Mucosa of gallbladder (tissue), 1 donor: ENCODE results near the gene SOBP. TPM values are rescaled to one million over a fixed set of nuclear protein-coding genes. Genes with fewer than 3 reads are reported as not detected.

ENCODE experiments used
- DNase-seq: peaks from one replicate; pipeline ENCODE4 v3.0.0-alpha.2; 2020; ENCODE audit warnings: low spot score
- total RNA-seq: library from RNA; stranded (reverse); gene quantifications from one replicate; pipeline ENCODE4 v1.2.1, GENCODE V29; 2021
- donor health status: DM: no; HTN: no; CAD: no.

Gene SOBP
- total RNA-seq, 1 donor from 2014 or later: 11.0 TPM

DNA sequence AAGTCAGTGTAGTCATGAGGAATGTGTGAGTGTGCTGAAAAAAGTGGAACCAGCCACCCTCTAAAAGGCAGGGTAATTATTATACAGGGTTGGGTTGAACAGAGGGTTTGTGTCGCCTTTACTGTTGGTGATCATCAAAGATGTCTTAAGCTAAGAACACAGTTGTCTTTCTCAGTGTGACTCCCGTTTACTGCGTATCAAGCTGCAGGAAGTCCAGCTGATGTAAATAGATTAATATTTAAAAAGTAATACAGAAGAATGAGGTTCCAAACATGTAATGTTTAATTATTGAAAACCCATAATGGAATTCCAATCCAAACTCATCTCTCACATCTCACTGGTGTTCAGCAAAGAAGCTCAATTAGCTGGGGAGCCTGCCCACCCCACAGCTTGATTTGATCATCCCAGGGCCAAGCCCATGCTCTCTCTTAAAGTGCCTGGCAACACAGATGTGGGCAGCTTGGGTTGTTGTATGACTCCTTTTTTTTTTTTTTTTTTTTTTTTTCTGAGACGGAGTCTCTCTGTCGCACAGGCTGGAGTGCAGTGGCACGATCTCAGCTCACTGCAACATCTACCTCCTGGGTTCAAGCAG lies 127.5 kb downstream of the SOBP start:
- DNase-seq: no peak

DNA sequence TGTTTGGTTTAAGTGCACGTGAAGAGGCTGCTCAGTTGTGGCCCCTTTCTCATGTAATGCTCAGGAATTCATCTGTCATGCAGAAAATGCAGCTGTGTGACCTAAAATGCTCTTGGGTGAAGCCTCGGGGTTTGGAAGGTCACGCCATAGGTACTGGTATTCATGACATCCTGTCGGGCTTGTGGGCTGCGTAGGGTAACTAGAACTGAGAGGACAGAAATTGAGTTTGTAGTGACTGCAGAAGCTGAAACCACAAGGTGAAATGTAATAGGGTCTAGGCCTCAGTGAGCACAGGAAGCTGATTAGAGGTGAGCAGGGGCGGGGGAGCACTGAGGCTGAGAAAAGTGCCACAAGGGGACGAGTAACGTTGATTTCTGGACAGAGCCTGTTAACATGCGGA lies 128.8 kb downstream of the SOBP start:
- no peak for DNase-seq

DNA sequence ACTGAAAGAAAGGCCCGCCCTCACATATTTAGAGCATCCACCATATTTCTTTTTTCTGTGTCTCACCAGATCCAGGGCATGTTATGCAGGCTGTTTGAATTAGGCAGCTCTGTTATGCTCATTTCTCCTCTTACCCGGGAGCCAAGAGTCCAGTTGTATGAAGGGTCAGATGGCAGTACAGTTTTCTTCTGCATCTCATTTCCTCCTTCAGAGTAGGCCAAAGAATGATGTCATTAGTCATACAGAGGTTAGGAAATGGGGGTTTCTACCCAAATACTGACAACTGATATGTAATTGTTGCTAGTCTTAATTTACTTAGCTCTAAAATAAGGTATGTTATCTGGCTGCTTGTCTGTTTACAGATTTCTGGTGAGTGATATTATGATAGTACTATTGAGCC lies 130.8 kb downstream of the SOBP start:
- DNase-seq: no peak

DNA sequence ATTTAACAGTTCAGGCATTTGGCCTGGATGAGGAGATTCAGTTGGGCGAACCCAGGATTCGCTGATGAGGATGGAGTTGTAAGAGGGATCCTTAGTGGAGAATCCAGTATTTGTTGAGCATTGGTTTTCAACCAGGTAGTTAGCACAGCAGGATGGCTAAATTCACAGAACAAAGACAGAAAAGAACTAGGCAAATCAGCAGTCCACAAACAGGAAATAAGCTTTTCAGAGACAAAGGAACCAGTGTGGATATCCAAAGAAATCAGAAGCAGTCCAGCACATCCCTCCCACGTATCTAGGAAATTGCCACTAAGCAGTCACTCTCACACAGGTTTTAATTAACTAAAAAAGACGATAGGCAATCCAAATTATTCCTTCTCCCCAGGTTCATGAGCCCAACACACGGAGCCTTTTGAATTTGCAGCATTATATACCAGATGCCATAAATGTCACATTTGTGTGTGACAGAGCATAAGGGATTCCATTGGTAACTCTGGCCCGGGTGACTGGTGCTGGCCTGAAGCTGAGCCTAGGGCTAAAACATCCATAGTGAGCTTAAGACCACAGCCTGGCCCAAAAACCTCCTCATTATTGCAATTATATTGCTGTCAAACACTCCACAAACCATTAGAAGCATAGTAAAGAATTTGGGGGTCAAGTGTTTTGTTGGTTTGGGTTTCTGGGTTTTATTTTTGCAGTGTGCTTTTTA lies 131.5 kb downstream of the SOBP start:
- DNase-seq: no peak

DNA sequence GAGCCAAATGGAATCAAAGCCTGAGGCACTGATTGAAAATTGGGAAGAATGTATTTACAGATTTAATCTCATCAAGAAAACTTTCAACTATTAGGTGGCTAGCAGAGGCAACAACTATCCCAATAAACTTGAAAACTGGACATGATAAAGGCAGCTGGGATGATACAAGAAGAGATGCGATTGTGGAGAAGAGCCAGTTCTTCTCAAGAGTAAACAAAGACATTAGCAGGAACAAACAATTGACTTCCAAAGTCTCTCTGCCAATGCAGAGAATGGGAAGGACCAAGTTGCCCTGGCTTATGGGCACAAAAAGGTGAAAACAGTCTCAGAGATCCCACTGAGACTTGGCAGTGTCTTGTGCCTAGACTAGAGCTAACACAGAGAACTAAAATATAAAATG lies 132.4 kb downstream of the SOBP start:
- no peak for DNase-seq

DNA sequence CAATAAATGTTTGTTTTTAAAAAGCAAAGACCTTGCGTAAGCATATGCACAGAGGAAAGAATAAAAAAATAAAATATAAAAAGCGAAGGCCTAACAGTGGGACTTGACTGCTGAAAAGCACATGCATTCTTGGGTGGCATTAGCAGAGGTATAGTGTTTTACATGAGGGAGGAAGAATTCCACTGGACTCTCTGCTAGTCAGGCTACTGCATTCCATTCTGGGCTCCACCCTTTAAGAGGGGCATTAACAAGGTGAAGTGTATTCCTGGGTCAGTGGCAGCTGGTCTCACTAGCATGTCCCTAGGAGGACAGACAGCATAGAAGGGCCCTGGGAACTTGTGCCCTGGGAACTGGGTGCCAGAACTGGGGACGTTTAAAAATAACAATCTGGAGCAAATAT lies 134.1 kb downstream of the SOBP start:
- DNase-seq: no peak

DNA sequence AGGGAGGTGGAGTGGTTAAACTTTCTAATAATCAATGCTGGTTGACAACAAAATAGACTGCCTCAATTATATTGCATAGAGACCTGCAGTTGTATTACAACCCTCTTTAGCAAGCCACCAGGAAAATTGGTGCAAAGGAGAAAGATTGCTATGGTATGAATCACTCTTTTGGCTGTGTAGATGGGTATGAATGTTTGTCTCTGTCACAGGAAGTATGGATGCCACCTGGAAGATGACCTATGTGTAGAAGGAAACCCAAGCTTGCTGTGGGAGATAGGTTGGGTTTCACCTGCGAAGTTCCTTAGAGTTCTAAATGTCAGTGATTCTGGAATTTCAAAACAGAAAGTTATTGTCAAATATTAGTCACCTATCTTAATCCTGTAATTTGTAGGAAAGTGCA lies 134.6 kb downstream of the SOBP start:
- DNase-seq: no peak

DNA sequence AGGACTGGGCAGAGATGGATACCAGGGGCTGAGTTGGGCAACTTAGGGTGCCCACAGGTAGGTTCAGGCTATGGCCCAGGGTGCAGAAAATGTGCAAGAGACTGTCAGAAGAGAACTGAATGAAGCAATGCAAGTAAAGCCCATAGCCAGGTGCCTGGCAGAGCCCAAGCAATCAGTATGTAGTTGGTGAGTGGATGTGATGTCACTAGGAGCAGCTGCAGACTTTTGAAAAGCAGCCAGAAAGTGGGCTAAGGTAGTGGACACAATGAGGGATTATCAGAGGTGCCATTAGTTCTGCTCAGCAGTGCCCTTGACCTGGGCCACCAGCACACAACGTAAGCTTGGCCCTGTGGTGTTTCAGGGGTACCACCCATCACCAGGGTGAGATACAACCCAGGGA lies 135.3 kb downstream of the SOBP start:
- no peak for DNase-seq

DNA sequence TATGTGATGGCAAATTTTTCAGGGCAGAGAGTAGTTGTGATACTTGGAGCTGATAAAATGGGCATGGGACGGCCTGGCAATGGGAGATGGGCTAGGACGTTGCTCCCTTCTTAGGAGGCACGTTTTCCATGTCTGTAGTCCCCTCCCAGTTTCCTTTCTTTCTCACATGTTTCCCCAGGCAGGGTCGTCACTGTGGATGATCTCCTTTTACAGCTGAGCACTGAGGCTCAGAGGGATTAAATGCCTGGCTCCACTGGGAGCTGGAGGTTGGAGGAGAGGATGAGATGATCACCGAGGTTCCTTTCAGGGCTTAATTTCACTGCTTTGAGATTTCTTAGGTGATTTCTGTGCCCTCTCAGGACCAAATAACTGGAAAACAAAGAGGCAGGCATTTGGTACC lies 136.7 kb downstream of the SOBP start:
- no peak for DNase-seq

DNA sequence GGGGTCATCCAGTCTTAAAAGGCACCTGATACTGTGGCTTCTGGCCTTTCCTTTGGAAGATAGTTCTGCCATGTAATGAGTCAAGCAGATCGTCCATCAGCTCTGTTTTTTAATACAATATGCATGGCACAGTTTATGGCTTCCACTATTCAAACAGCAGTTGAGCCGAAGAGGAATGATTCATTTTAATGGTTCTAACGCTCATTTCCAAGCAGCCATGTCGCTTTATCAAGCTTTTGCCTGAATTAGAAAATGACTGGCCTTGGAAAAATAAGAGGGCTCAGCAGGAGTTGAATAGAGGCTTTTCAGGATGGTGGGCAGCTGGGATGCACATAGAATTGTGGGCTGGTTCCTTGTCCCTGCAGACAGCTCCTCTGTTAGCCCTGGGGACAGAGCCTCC lies 138.1 kb downstream of the SOBP start:
- no peak for DNase-seq

DNA sequence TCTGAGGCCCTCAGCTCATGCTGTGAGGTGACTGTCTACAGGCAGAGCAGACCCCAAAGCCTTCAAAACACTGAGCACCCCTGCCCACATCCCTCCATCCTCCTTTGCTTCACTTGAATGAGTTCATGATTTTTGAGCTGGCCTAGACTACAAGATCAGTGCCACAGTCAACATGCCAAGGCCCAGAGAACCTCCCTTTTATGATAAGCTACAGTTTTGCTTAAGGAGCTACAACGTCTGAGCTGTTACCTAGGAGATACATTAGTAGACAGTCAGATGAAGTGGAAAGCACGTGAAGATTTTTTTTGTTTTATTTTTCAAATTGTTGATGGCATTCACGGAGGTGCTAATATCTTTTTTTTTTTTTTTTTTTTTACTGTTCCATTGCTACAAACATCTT lies 139.0 kb downstream of the SOBP start:
- DNase-seq: no peak

DNA sequence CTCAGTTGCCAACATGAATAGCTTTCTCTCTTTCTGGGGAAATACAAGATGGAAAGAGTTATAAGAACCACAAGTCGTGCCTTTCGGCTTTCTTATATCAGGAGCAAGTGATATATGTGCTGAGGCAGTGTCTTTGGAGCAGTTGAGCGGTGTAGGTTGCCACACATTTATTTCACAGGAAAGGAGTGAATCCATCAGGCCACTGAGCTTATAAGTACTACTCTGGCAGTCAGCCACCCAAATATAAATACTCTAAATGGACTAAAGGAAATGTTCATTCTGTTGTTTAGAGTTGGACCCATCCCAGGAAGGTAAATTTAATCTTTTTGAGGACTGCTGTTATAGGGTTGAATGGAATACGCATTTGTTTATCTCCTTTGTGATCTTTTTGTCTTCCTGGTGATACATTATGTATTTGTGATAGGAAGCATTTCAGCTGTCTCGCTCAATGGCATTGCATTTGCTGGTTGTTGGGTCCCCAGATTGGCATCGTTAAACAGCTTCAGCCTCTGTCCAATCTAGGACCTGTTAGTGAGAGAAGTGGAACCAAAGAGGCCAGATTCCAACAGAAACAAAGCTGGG lies 139.7 kb downstream of the SOBP start:
- DNase-seq: no peak

DNA sequence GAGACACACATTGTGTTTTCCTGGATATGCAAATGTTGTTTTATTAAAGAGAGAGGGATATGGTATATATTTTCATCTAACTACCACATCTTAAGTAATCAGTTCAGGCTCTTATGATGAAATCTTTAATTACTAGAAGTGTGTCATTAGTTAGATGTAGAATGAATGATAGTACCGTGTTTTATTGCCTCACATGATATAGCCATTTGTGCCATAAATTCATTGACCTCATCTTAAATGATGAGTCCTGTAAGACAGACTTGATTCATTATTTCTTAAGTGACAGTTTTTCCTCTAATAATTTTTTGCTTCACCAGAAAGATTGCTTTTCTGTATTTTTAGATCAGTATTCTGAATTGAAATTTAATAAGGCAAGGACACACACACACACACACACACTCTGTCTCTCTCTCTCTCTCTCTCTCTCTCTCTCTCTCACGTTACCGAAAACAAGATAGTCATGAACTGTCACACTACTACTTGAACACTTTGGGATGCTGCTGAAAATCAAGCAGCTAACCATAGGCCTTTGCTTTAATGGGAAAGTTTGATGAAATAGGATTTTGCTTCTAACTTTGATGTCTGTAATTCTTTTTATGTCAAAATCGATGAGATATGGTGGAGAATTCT lies 140.5 kb downstream of the SOBP start:
- DNase-seq: no peak

DNA sequence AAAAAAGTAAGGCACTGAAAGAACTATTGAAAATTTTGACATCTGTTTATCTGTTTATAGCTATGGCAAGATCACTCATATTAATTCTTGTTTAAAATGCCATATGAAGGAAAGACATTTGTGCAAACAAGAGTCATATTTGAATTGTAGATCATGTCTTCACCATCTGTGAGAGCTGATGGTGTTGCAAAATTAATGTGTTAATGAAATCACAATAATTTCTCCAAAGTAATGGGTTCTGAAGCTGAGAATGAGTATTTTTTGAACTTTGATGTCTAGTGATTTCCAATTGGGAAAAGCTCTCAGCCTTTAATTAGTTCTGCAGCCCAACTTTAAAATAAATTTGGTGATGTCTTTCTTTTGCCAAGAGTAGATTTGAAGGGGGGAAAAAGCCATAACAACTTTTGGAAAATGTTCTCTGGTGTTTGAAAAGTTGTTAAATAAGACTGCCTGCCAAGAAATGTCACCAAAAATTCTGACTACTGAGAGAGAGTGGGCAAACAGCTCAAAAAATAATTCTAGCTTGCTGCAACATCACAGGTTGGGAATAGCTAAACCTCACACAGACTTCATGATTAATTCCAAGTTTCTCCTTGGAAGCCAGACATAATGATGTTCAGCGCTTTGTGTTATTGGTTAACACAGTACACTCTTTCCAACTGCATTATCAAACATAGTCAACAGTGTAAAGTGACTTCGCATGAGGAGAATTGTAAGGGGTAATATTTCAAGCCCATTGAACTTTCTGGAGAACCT lies 142.6 kb downstream of the SOBP start:
- no peak for DNase-seq

DNA sequence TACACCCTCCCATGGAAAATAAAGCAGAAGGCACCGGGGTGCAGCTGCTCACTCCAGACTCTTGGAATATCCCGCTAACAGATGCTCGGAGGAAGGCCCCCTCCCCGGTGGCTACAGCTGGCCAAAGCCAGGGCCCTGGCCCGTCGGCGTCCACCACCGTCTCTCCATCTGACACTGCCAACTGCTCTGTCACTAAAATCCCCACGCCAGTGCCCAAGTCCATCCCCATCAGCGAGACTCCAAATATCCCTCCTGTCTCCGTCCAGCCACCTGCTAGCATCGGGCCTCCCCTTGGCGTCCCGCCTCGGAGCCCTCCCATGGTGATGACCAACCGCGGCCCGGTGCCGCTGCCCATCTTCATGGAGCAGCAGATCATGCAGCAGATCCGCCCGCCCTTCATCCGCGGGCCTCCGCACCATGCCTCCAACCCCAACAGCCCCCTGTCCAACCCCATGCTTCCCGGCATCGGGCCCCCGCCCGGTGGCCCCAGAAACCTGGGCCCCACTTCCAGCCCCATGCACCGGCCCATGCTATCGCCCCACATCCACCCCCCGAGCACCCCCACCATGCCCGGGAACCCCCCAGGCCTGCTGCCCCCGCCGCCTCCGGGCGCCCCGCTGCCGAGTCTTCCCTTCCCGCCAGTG lies 143.9 kb downstream of the SOBP start:
- no peak for DNase-seq

DNA sequence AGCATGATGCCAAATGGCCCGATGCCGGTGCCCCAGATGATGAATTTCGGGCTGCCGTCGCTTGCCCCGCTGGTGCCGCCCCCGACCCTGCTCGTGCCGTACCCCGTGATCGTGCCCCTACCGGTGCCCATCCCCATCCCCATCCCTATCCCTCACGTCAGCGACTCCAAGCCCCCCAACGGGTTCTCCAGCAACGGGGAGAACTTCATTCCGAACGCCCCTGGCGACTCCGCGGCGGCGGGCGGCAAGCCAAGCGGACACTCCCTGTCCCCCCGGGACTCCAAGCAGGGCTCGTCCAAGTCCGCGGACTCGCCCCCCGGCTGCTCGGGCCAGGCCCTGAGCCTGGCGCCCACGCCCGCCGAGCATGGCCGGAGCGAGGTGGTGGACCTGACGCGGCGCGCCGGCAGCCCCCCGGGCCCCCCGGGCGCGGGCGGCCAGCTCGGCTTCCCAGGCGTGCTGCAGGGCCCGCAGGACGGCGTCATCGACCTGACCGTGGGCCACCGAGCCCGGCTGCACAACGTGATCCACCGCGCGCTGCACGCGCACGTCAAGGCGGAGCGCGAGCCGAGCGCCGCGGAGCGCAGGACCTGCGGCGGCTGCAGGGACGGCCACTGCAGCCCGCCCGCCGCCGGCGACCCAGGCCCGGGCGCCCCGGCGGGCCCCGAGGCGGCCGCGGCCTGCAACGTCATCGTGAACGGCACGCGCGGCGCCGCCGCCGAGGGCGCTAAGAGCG lies 144.6 kb downstream of the SOBP start:
- DNase-seq: no peak

DNA sequence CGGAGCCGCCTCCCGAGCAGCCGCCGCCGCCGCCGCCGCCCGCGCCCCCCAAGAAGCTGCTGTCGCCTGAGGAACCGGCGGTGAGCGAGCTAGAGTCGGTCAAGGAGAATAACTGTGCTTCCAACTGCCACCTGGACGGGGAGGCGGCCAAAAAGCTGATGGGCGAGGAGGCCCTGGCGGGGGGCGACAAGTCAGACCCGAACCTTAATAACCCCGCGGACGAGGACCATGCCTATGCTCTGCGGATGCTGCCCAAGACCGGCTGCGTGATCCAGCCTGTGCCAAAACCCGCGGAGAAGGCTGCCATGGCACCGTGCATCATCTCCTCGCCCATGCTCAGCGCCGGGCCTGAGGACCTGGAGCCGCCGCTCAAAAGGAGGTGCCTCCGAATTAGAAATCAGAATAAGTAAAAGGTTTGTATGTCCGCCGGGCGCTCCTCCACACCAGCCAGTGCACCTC lies 145.2 kb downstream of the SOBP start:
- DNase-seq: no peak

DNA sequence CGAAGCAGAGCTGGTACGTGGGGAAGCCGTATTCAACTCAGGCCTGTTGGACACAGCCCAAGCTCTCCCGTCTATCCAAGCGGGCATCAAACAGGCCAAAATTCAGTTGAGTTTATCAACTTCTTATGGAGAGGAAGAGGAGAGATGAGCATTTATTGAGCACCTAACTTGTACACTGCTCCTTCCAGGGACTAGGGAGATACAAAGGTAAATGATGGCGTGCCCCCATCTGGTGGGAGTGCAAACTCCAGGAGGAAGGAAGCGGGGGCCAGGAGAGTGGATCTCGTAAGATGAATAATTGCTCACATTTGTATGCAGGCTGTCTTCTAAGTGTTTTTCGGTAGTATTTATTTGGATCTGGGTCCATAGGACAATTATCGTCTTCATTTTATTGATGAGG lies 146.6 kb downstream of the SOBP start:
- no peak for DNase-seq

DNA sequence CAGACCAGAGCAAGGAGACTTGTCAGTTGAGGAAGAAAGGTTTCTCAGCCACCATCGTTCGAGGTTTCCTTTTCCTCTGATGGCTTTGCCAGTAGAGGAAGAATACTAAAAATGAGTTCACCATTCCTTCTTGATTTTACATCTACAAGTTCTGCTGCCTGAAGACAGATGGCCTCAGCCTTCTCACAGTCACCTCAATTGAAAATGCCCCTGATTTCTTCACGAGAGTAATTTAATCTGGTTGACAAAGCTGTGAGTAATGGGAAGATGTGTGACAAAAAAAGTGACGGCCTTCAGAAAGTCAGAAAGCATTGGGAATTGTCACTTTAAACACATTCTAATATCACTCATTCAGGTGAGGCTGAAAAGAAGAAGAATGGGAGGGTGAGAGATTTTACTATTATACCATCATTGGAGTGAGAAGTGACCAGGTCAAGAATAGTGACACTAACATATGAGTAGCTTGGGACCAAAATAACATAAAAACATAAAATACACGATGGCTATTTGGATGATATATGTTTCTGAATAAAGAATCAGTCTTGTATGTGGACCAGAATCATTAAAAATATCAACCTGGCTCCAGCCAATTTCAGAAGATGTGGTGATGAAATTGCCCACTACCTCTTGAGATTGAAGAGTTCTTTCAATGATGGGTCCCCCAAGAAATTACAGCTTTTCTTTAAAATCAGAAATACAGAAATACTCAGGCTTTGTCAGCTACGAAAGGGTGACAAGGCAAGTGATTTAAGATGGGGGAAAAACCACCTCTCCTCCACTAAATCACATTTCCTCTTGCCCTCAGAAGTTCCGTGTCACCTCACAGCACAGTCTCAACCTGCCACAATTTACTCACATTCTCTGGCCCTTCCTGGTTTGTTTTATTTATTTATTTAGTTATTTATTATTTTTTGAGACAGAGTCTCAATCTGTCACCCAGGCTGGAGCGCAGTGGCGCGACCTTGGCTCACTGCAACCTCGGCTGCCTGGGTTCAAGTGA lies 147.7 kb downstream of the SOBP start:
- no peak for DNase-seq

DNA sequence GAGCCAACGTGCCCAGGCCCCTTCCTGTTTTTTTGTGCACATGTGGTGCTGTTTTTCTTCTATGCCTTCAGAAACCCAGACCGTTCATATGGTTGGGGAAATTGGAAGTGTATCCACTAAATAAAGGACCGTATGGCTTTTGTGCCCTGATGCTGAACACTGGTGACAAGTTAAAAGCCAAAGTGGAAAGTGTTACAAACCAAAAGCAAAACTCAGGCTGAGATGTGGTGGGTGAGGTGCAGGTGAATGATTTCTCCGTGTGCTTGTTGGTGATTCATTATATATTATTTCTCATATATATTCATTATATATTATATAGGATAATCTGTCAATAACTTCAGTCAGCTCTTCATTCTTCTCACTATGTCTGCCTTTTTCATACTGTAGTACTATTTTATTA lies 148.6 kb downstream of the SOBP start:
- DNase-seq: no peak
